ENCODE data around the gene TNFRSF6B. TPM values are rescaled to one million over a fixed set of nuclear protein-coding genes. Genes with fewer than 3 reads are reported as not detected.
"Not testable (repeated sequence)": the region's sequence is repeated elsewhere in the genome, so short reads cannot be mapped to it uniquely, and the experiment has no call there.

TNFRSF6B gene
- total RNA-seq, 4 donors from 2014 or later, result 2.1 to 16.1 (median 11.1) TPM

DNA sequence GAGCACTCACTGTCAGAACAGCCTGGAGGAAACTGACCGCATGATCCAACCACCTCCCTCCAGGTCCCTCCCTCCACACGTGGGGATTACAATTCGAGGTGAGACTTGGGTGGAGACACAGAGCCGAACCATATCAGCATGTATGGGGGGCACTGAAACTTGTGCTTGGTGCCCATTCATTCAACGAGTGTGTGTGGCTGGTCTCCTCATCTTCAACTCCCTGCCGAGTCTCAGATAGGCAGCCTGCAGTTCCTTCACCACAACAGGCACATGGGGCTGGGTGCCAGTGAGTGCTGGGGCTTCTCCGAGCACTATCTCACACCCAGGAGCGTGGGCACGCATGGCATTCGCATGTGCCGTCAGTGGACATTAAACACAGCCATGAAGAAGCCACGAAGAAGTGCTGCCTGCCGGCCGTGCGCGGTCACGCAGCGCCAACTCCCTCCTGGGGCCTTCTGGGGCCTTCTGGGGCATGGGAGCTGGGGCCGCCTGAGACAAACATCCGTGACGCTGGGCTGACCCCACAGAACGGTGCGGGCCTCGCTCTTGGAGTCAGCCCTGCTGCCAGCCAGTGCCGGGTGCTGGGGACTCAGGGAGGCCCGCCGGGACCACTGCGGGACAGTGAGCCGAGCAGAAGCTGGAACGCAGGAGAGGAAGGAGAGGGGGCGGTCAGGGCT lies 39.1 kb upstream of the TNFRSF6B start:
- Histone ChIP-seq H3K27me3 (peaks cover 4% of the 10 kb centered on the region), H3K4me3 (peak overlapping the region; percentile 88), H3K9me3 (no peaks in the 10 kb centered on the region), H3K36me3 (peaks cover 16% of the 10 kb centered on the region), H3K27ac (peak overlapping the region; percentile 84), H3K4me1 (peaks cover 46% of the 10 kb centered on the region)
- TF ChIP-seq POLR2AphosphoS5 (IDR thresholded peaks at IDR 0.05) (no peak), POLR2A (IDR thresholded peaks at IDR 0.05) (no peak), EP300 (IDR thresholded peaks at IDR 0.05) (no peak)
- TF ChIP-seq, protein P1, sequence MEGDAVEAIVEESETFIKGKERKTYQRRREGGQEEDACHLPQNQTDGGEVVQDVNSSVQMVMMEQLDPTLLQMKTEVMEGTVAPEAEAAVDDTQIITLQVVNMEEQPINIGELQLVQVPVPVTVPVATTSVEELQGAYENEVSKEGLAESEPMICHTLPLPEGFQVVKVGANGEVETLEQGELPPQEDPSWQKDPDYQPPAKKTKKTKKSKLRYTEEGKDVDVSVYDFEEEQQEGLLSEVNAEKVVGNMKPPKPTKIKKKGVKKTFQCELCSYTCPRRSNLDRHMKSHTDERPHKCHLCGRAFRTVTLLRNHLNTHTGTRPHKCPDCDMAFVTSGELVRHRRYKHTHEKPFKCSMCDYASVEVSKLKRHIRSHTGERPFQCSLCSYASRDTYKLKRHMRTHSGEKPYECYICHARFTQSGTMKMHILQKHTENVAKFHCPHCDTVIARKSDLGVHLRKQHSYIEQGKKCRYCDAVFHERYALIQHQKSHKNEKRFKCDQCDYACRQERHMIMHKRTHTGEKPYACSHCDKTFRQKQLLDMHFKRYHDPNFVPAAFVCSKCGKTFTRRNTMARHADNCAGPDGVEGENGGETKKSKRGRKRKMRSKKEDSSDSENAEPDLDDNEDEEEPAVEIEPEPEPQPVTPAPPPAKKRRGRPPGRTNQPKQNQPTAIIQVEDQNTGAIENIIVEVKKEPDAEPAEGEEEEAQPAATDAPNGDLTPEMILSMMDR (IDR thresholded peaks at IDR 0.05), result no peak
- no peak for DNase-seq (ENCODE audit: low spot score in 2 of 2)
- WGBS, result 35% methylated on average over 15 of the region's 31 CpGs

GRCh38 chr20:63657937-63658748 lies 38.3 kb upstream of the TNFRSF6B start, which contains the start of gene RTEL1:
RTEL1 (plus strand) TSS chr20:63658312; CDS start chr20:63659403, 1,091 bp downstream.
- TF ChIP-seq POLR2A (IDR thresholded peaks at IDR 0.05) (no peak), EP300 (IDR thresholded peaks at IDR 0.05) (no peak), POLR2AphosphoS5 (IDR thresholded peaks at IDR 0.05) (peak in 2 of 3 donors; percentile 49 to 96)
- TF ChIP-seq, protein P1 (IDR thresholded peaks at IDR 0.05), result no peak
- Histone ChIP-seq H3K4me1 (peaks cover 39% of the 10 kb centered on the region), H3K4me3 (peak within 1 kb of the TSS; percentile 88), H3K9me3 (no peaks in the 10 kb centered on the region), H3K27ac (peak within 1 kb of the TSS; percentile 84), H3K36me3 (peaks cover 23% of the 10 kb centered on the region), H3K27me3 (no peaks in the 10 kb centered on the region)
- 4% methylated on average over 20 of the region's 73 CpGs for WGBS
- peak; percentile 92 to 95 for DNase-seq (ENCODE audit: low spot score in 2 of 2)

- 1% methylated on average over 21 of the region's 25 CpGs for WGBS
- no peak for TF ChIP-seq POLR2A (IDR thresholded peaks at IDR 0.05)
- TF ChIP-seq, protein P1 (IDR thresholded peaks at IDR 0.05), result no peak
- TF ChIP-seq EP300 (IDR thresholded peaks at IDR 0.05), result no peak
- TF ChIP-seq POLR2AphosphoS5 (IDR thresholded peaks at IDR 0.05), result no peak
Measured at GRCh38 chr20:63658749-63659187, 37.7 kb upstream of the TNFRSF6B start.

DNA sequence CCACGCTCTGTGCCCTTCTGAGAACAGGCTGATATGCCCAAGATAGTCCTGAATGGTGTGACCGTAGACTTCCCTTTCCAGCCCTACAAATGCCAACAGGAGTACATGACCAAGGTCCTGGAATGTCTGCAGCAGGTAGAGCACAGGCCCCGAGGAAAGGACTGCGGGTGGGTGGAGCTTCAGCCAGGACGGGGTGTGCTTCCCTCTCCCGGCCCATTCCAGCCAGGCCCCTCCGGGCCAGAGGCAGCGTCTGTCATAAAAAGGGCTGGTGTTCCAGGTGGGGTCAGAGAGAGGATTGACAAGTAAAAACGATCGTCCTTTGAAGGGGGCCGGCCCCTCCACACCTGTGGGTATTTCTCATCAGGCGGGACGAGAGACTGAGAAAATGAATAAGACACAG lies 37.1 kb upstream of the TNFRSF6B start:
- WGBS, result 61% methylated on average over 9 of the region's 13 CpGs
- Histone ChIP-seq H3K4me3 (peak overlapping the region; percentile 88), H3K4me1 (peaks cover 27% of the 10 kb centered on the region), H3K36me3 (peaks cover 36% of the 10 kb centered on the region), H3K27ac (peak overlapping the region; percentile 84), H3K9me3 (no peaks in the 10 kb centered on the region), H3K27me3 (no peaks in the 10 kb centered on the region)
- DNase-seq (ENCODE audit: low spot score in 2 of 2), result no peak
- TF ChIP-seq POLR2AphosphoS5 (IDR thresholded peaks at IDR 0.05), result no peak

More at GRCh38 chr20:63658749-63659187, 37.7 kb upstream of the TNFRSF6B start:
- DNase-seq (ENCODE audit: low spot score in 2 of 2), result no peak
- Histone ChIP-seq H3K27ac (peak overlapping the region; percentile 84), H3K36me3 (peaks cover 30% of the 10 kb centered on the region), H3K4me1 (peaks cover 33% of the 10 kb centered on the region), H3K27me3 (no peaks in the 10 kb centered on the region), H3K9me3 (no peaks in the 10 kb centered on the region), H3K4me3 (peak overlapping the region; percentile 88)

DNA sequence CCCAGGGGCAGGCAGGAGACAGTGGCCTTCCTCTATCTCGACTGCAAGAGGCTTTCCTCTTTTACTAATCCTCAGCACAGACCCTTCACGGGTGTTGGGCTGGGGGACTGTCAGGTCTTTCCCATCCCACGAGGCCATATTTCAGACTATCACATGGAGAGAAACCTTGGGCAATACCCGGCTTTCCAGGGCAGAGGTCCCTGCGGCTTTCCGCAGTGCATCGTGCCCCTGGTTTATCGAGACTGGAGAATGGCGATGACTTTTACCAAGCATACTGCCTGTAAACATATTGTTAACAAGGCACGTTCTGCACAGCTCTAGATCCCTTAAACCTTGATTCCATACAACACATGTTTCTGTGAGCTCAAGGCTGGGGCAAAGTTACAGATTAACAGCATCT lies 36.3 kb upstream of the TNFRSF6B start:
- WGBS, result 92% methylated on average over 10 of the region's 10 CpGs
- not testable (repeated sequence) for H3K4me3 ChIP-seq; H3K27me3 ChIP-seq; H3K27ac ChIP-seq; H3K9me3 ChIP-seq; DNase-seq (ENCODE audit: low spot score in 2 of 2)
- Histone ChIP-seq H3K4me1 (peaks cover 26% of the 10 kb centered on the region), H3K36me3 (peaks cover 42% of the 10 kb centered on the region)

GRCh38 chr20:63660622-63661021 lies 35.8 kb upstream of the TNFRSF6B start:
- no peaks in the 10 kb centered on the region for H3K27me3 ChIP-seq
- WGBS, result 93% methylated on average over 8 of the region's 8 CpGs
- H3K36me3 ChIP-seq, result peaks cover 47% of the 10 kb centered on the region
- H3K4me3 ChIP-seq, result no peak overlapping the region
- no peak for TF ChIP-seq POLR2A (IDR thresholded peaks at IDR 0.05)
- TF ChIP-seq EP300 (IDR thresholded peaks at IDR 0.05), result no peak
- no peak for TF ChIP-seq POLR2AphosphoS5 (IDR thresholded peaks at IDR 0.05)
- TF ChIP-seq, protein P1 (IDR thresholded peaks at IDR 0.05), result no peak
- H3K4me1 ChIP-seq, result peaks cover 26% of the 10 kb centered on the region
- H3K9me3 ChIP-seq, result no peaks in the 10 kb centered on the region
- no peak for DNase-seq (ENCODE audit: low spot score in 2 of 2)
- H3K27ac ChIP-seq, result no peak overlapping the region

Measured in suprapubic skin (tissue), 4 donors.